AG04450 (cell line): ENCODE measurements around the gene KCNAB3. TPM values are rescaled to one million over a fixed set of nuclear protein-coding genes. Genes with fewer than 3 reads are reported as not detected.

Experiments
- CTCF ChIA-PET: fragments of 300-600, 350-600 bp; formaldehyde crosslinking; extraction: SDS; loops from one replicate; lab custom pipeline; 2022; ENCODE audit warnings: antibody characterized with exemption, inconsistent platforms; lab: Charles Lee
- POLR2A ChIA-PET: fragments of 350-600 bp; formaldehyde crosslinking; extraction: SDS; loops from one replicate; lab custom pipeline; 2021; ENCODE audit warnings: antibody characterized with exemption, inconsistent platforms; lab: Yijun Ruan, JAX
- DNase-seq: peaks from one replicate; pipeline ENCODE4 v3.0.0-alpha.2; 2011; ENCODE audit warnings: low read depth, low spot score
- H3K27ac ChIP-seq: one replicate; pipeline ENCODE4 v1.5.1; 2012; ENCODE audit warnings: low read depth, low read length, control low read depth
- H3K27me3 ChIP-seq: one replicate; pipeline ENCODE4 v1.6.0; 2012; ENCODE audit warnings: low read length; ENCODE audit not compliant: control insufficient read depth, insufficient read depth
- H3K4me3 ChIP-seq: 2 replicates; pipeline ENCODE4 v1.5.1; 2011; ENCODE audit warnings: mild to moderate bottlenecking, low read depth, low read length, control low read depth
- H3K9me3 ChIP-seq: 2 replicates; pipeline ENCODE4 v1.5.1; 2012; ENCODE audit warnings: low read length; ENCODE audit not compliant: control insufficient read depth, insufficient read depth
- CTCF ChIP-seq: IDR thresholded peaks from 2 replicates; pipeline ENCODE4 v1.5.1; 2011; ENCODE audit warnings: low read depth, low read length, control low read depth, inconsistent platforms
- polyA plus RNA-seq: library from polyadenylated mRNA; depleted of rRNA; stranded (reverse); fragments of >200 nt; gene quantifications from 2 replicates; pipeline ENCODE4 v1.2.3, GENCODE V29; 2011

The KCNAB3 gene
- polyA plus RNA-seq, 1 experiment = 2.2 TPM

GRCh38 chr17:7972131-7972785 is 42.6 kb upstream of the KCNAB3 start:
- ChIA-PET CTCF (interaction anchor here (0.6 to 1.8 kb wide), 7 partner anchors 10 to 98 kb away, joined by 3 to 7 read pairs (median 4); partner anchors contain the start of genes CNTROB and TRAPPC1), POLR2A (no interaction called here)
- no peak for DNase-seq
- H3K4me3 ChIP-seq = no peak overlapping the region
- peak; percentile 46 for TF ChIP-seq CTCF
- H3K27ac ChIP-seq = no peak overlapping the region
- H3K27me3 ChIP-seq = peaks cover 4% of the 10 kb centered on the region
- H3K9me3 ChIP-seq = peaks cover 7% of the 10 kb centered on the region

- ChIA-PET POLR2A (no interaction called here), CTCF (interaction anchor here (0.6 to 1.8 kb wide), 3 partner anchors 39 to 166 kb away, joined by 3 to 7 read pairs (median 3); partner anchors contain the start of genes CNTROB and TRAPPC1)
- H3K4me3 ChIP-seq = no peak overlapping the region
- peaks cover 4% of the 10 kb centered on the region for H3K27me3 ChIP-seq
- H3K27ac ChIP-seq = no peak overlapping the region
- H3K9me3 ChIP-seq = peaks cover 7% of the 10 kb centered on the region
- no peak for TF ChIP-seq CTCF
- no peak for DNase-seq
These were observed 42.0 kb upstream of the KCNAB3 start for GRCh38 chr17:7971651-7972050.

- CTCF ChIA-PET = interaction anchor here (0.7 kb wide), 1 partner anchor 208 kb away, joined by 4 read pairs; no protein-coding TSS in a partner anchor
These were observed 39.8 kb upstream of the KCNAB3 start for GRCh38 chr17:7969433-7969832.

DNA sequence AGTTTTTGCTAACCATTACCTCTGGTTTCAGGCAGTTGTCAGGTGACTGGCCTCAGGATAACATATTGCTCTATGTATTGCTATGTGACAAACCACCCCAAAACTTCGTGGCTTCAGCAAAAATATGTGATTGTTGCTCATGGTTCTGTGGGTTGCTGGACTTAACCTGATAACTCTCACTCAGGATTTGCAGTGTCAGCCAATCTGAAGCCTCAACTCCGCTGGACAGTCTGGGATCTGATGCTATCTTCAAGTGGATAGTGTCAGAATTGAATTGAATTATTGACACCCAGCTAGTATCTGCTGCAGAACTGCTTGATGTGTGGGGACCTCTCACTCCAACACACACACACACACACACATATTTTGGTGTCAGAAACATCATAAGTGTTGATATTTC is 38.1 kb upstream of the KCNAB3 start:
- no peaks in the 10 kb centered on the region for H3K9me3 ChIP-seq
- H3K4me3 ChIP-seq = no peak overlapping the region
- no peak for DNase-seq
- TF ChIP-seq CTCF = no peak
- no peak overlapping the region for H3K27ac ChIP-seq
- peaks cover 5% of the 10 kb centered on the region for H3K27me3 ChIP-seq
- ChIA-PET POLR2A (no interaction called here), CTCF (no interaction called here)

More at GRCh38 chr17:7969433-7969832, 39.8 kb upstream of the KCNAB3 start:
- Histone ChIP-seq H3K27ac (no peak overlapping the region), H3K27me3 (peaks cover 2% of the 10 kb centered on the region), H3K9me3 (no peaks in the 10 kb centered on the region; the same call in 1 of the 2 replicates), H3K4me3 (no peak overlapping the region)
- POLR2A ChIA-PET = no interaction called here
- no peak for TF ChIP-seq CTCF
- DNase-seq = no peak

- Histone ChIP-seq H3K27ac (no peak overlapping the region), H3K9me3 (no peaks in the 10 kb centered on the region), H3K4me3 (no peak overlapping the region), H3K27me3 (peaks cover 19% of the 10 kb centered on the region)
- no peak for TF ChIP-seq CTCF
- DNase-seq = no peak
- ChIA-PET POLR2A (no interaction called here), CTCF (interaction anchor here (1.1 to 1.5 kb wide), 2 partner anchors 12 to 29 kb away, joined by 4 read pairs; no protein-coding TSS in a partner anchor)
These were observed 31.8 kb upstream of the KCNAB3 start for GRCh38 chr17:7961421-7961820.
